Measurements from ENCODE around the gene IL1RL1.

Gene IL1RL1

GRCh38 chr2:102337012-102337411 lies 25.6 kb downstream of the IL1RL1 start:
- no peak for DNase-seq

GRCh38 chr2:102337481-102338386 lies 26.4 kb downstream of the IL1RL1 start:
- DNase-seq, result no peak

- DNase-seq, result no peak
These were observed 29.4 kb downstream of the IL1RL1 start for GRCh38 chr2:102340778-102341177.

GRCh38 chr2:102342888-102343287 lies 31.5 kb downstream of the IL1RL1 start:
- no peak for DNase-seq

- no peak for DNase-seq
These were observed 33.0 kb downstream of the IL1RL1 start for GRCh38 chr2:102344397-102344796.

- DNase-seq, result no peak
These were observed 34.1 kb downstream of the IL1RL1 start for GRCh38 chr2:102345329-102345920.

GRCh38 chr2:102346381-102347130 lies 35.2 kb downstream of the IL1RL1 start:
- no peak for DNase-seq

GRCh38 chr2:102350137-102350793 lies 38.9 kb downstream of the IL1RL1 start:
- no peak for DNase-seq

GRCh38 chr2:102355526-102356380 lies 44.4 kb downstream of the IL1RL1 start, which contains the start of gene IL18R1:
TSS of gene IL18R1 (plus strand) at chr2:102355796. CDS start at chr2:102362661, 6,865 bp downstream.
- peak; percentile 72 for DNase-seq

- DNase-seq, result no peak
These were observed 45.0 kb downstream of the IL1RL1 start for GRCh38 chr2:102356381-102356712.

GRCh38 chr2:102356741-102357140 lies 45.4 kb downstream of the IL1RL1 start:
- no peak for DNase-seq

GRCh38 chr2:102357937-102358336 lies 46.6 kb downstream of the IL1RL1 start:
- no peak for DNase-seq

GRCh38 chr2:102358496-102358895 lies 47.1 kb downstream of the IL1RL1 start:
- no peak for DNase-seq

- no peak for DNase-seq
These were observed 48.2 kb downstream of the IL1RL1 start for GRCh38 chr2:102359527-102359926.

- no peak for DNase-seq
These were observed 50.4 kb downstream of the IL1RL1 start for GRCh38 chr2:102361632-102362241.

GRCh38 chr2:102365763-102366162 lies 54.4 kb downstream of the IL1RL1 start:
- DNase-seq, result no peak

GRCh38 chr2:102366406-102367112 lies 55.2 kb downstream of the IL1RL1 start:
- no peak for DNase-seq

- DNase-seq, result no peak
These were observed 56.1 kb downstream of the IL1RL1 start for GRCh38 chr2:102367331-102367971.

- no peak for DNase-seq
These were observed 57.2 kb downstream of the IL1RL1 start for GRCh38 chr2:102368461-102369109.

- DNase-seq, result no peak
These were observed 58.5 kb downstream of the IL1RL1 start for GRCh38 chr2:102369866-102370265.
